Lung microvascular endothelial cell (primary cell): ENCODE data around the gene C13orf46. TPM values are rescaled to one million over a fixed set of nuclear protein-coding genes. Genes with fewer than 3 reads are reported as not detected.
"Not testable (repeated sequence)": the region's sequence is repeated elsewhere in the genome, so short reads cannot be mapped to it uniquely, and the experiment has no call there.

Source experiments
- DNase-seq, 2 donors: peaks; one replicate each; pipeline versions ENCODE4 v3.0.0 to v3.0.0-alpha.2; 2010; ENCODE audit warnings: low read depth in 2 of 2
- total RNA-seq: library from RNA; depleted of rRNA; stranded (reverse); fragments of >200 nt; gene quantifications from 2 replicates; pipeline ENCODE4 v1.2.1, GENCODE V29; 2014

C13orf46 gene
- total RNA-seq, 1 donor from 2014 or later: 0.20 TPM

GRCh38 chr13:113926951-113927660 lies 46.8 kb downstream of the C13orf46 start:
- DNase-seq: no peak

- no peak for DNase-seq
Observed at GRCh38 chr13:113926301-113926761, 47.5 kb downstream of the C13orf46 start.

GRCh38 chr13:113924184-113924901 lies 49.5 kb downstream of the C13orf46 start:
- no peak for DNase-seq

GRCh38 chr13:113923376-113924063 lies 50.4 kb downstream of the C13orf46 start:
- no peak for DNase-seq

GRCh38 chr13:113922412-113923118 lies 51.3 kb downstream of the C13orf46 start:
- DNase-seq: peak in 1 of 2 donors; percentile 40

- no peak for DNase-seq
Observed at GRCh38 chr13:113921763-113922162, 52.1 kb downstream of the C13orf46 start.

- DNase-seq: no peak
Observed at GRCh38 chr13:113920606-113921286, 53.1 kb downstream of the C13orf46 start.

- DNase-seq: no peak
Observed at GRCh38 chr13:113919761-113920559, 53.9 kb downstream of the C13orf46 start.

- no peak for DNase-seq
Observed at GRCh38 chr13:113918981-113919701, 54.7 kb downstream of the C13orf46 start.

GRCh38 chr13:113918580-113918979 lies 55.3 kb downstream of the C13orf46 start:
- no peak for DNase-seq

GRCh38 chr13:113917594-113918371 lies 56.1 kb downstream of the C13orf46 start:
- DNase-seq: no peak

GRCh38 chr13:113917096-113917495 lies 56.8 kb downstream of the C13orf46 start:
- DNase-seq: no peak

GRCh38 chr13:113916330-113916815 lies 57.5 kb downstream of the C13orf46 start:
- DNase-seq: no peak

- no peak for DNase-seq
Observed at GRCh38 chr13:113915786-113916329, 58.0 kb downstream of the C13orf46 start.

GRCh38 chr13:113915012-113915763 lies 58.7 kb downstream of the C13orf46 start:
- no peak for DNase-seq

GRCh38 chr13:113914333-113915011 lies 59.4 kb downstream of the C13orf46 start:
- no peak for DNase-seq

- DNase-seq: not testable (repeated sequence)
Observed at GRCh38 chr13:113913838-113914237, 60.0 kb downstream of the C13orf46 start.
